Measurements from ENCODE around the gene PRKCE. TPM values are rescaled to one million over a fixed set of nuclear protein-coding genes. Genes with fewer than 3 reads are reported as not detected.

The PRKCE gene
- total and polyA plus RNA-seq, 2 donors (not counting 1 experiment from before 2014, with no cell fraction given), result 14.1 to 19.0 TPM

DNA sequence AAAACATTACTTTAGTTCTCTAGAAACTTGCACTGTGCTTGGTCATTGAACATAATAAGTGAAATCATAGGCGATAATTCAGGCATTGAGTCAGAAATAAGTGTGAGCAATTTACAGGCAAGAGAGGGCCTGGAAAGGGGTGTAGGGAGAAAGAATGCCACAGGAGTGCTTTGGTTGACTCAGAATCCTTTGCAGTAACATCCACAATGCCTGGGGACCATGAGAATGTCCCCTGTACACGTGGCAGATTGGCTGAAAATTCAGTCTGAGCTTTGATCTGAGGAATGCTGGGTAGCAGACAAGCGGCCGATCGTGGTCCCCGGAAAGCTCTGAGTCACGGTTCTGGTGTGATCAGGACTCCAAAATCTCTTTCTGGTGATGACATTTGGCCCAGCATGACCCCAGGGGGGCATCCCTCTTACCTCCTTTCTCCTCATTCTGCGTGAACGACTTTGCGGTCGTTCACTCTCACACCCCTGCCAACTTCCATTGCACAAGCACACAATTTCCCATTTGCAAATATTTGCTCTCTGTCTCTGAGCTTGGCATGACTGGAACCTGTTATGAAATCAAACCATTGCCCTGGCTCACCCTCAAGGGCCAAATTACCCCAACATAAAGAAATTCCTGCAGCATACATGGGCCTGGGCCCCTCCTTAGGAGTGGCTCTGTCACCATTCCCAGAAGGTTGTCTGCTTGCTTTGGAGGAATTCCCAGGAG, 340.7 kb downstream of the PRKCE start:
- H3K27ac ChIP-seq (ENCODE audit: insufficient read depth, low read length), result peak overlapping the region; percentile 28
- H3K36me3 ChIP-seq (ENCODE audit: control insufficient read depth, insufficient read depth, low read length), result no peaks in the 10 kb centered on the region
- TF ChIP-seq, protein P1, sequence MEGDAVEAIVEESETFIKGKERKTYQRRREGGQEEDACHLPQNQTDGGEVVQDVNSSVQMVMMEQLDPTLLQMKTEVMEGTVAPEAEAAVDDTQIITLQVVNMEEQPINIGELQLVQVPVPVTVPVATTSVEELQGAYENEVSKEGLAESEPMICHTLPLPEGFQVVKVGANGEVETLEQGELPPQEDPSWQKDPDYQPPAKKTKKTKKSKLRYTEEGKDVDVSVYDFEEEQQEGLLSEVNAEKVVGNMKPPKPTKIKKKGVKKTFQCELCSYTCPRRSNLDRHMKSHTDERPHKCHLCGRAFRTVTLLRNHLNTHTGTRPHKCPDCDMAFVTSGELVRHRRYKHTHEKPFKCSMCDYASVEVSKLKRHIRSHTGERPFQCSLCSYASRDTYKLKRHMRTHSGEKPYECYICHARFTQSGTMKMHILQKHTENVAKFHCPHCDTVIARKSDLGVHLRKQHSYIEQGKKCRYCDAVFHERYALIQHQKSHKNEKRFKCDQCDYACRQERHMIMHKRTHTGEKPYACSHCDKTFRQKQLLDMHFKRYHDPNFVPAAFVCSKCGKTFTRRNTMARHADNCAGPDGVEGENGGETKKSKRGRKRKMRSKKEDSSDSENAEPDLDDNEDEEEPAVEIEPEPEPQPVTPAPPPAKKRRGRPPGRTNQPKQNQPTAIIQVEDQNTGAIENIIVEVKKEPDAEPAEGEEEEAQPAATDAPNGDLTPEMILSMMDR (conservative IDR thresholded peaks at IDR 0.05 in 1 of 2, IDR thresholded peaks at IDR 0.05 in 1 of 2; ENCODE audit: low read depth in 1 of 2, low read length in 2 of 2), result no peak
- no peak for TF ChIP-seq EZH2 (IDR thresholded peaks at IDR 0.05; ENCODE audit: low read length, missing control alignments)
- no peaks in the 10 kb centered on the region for H3K27me3 ChIP-seq (ENCODE audit: control insufficient read depth, insufficient read depth, low read length)
- H2AFZ ChIP-seq (ENCODE audit: low read length), result no peak overlapping the region
- H3K4me1 ChIP-seq (ENCODE audit: control insufficient read depth, extremely low read depth, insufficient read depth, low read length), result peaks cover 10% of the 10 kb centered on the region
- H3K4me2 ChIP-seq (ENCODE audit: extremely low read depth, insufficient read depth, low read length), result no peak overlapping the region
- H3K9me3 ChIP-seq (ENCODE audit: control insufficient read depth, insufficient read depth, low read depth, low read length), result no peaks in the 10 kb centered on the region
- no peaks in the 10 kb centered on the region for H4K20me1 ChIP-seq (ENCODE audit: control insufficient read depth, extremely low read depth, insufficient read depth, low read length)
- no peak overlapping the region for H3K4me3 ChIP-seq (replicated peaks in 1 of 4; ENCODE audit: control extremely low read depth in 1 of 4, insufficient read depth in 1 of 4, low read depth in 3 of 4, low read length in 4 of 4)
- no peaks in the 10 kb centered on the region for H3K79me2 ChIP-seq (ENCODE audit: control insufficient read depth, insufficient read depth, low read length)
- H3K9ac ChIP-seq (ENCODE audit: insufficient read depth, low read length), result no peak overlapping the region
- peak; percentile 89 to 90 for DNase-seq (ENCODE audit: low read depth in 2 of 2)

DNA sequence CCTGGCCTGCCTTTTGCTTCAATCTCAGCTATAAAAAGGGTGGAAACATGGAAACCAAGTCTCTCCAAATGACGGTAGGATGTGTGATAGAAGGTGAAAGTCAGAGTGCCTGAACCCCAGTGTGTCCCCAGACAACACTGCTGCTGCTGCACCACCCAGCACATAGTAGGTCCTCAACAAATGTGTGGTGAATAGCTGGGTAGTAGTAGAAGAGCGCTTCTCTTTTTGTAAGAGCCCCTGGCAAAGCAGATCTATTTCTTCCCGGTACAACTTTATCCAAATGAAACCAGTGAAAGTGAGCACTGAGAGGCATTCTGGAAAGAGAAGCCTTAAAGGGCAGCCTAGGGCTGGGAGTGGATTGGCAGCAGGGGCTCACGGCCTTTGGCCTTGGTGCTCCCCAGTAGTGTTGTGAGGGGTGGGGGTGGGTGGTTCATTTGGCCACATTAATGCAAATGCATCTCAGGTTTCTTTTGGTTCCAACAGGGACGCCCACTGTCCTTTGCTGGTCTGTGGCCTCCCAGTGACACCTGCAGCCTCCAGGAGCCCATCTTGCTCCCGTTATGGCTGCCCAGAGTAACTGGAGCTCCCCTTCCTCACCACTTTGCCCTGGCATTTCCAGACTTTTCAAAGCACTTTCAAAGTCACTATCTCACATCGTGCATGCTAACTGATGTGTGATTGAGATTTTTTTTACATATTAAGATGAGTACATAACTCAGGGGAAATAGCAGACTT, 341.4 kb downstream of the PRKCE start:
- no peaks in the 10 kb centered on the region for H3K36me3 ChIP-seq (ENCODE audit: control insufficient read depth, insufficient read depth, low read length)
- H3K4me1 ChIP-seq (ENCODE audit: control insufficient read depth, extremely low read depth, insufficient read depth, low read length), result peaks cover 10% of the 10 kb centered on the region
- H4K20me1 ChIP-seq (ENCODE audit: control insufficient read depth, extremely low read depth, insufficient read depth, low read length), result no peaks in the 10 kb centered on the region
- H3K27me3 ChIP-seq (ENCODE audit: control insufficient read depth, insufficient read depth, low read length), result no peaks in the 10 kb centered on the region
- no peak overlapping the region for H3K4me3 ChIP-seq (replicated peaks in 1 of 4; ENCODE audit: control extremely low read depth in 1 of 4, insufficient read depth in 1 of 4, low read depth in 3 of 4, low read length in 4 of 4)
- no peak overlapping the region for H2AFZ ChIP-seq (ENCODE audit: low read length)
- H3K4me2 ChIP-seq (ENCODE audit: extremely low read depth, insufficient read depth, low read length), result no peak overlapping the region
- peak overlapping the region; percentile 28 for H3K27ac ChIP-seq (ENCODE audit: insufficient read depth, low read length)
- no peak for DNase-seq (ENCODE audit: low read depth in 2 of 2)
- no peak overlapping the region for H3K9ac ChIP-seq (ENCODE audit: insufficient read depth, low read length)
- no peaks in the 10 kb centered on the region for H3K9me3 ChIP-seq (ENCODE audit: control insufficient read depth, insufficient read depth, low read depth, low read length)
- TF ChIP-seq, protein P1 (conservative IDR thresholded peaks at IDR 0.05 in 1 of 2, IDR thresholded peaks at IDR 0.05 in 1 of 2; ENCODE audit: low read depth in 1 of 2, low read length in 2 of 2), result no peak
- TF ChIP-seq EZH2 (IDR thresholded peaks at IDR 0.05; ENCODE audit: low read length, missing control alignments), result no peak
- no peaks in the 10 kb centered on the region for H3K79me2 ChIP-seq (ENCODE audit: control insufficient read depth, insufficient read depth, low read length)

DNA sequence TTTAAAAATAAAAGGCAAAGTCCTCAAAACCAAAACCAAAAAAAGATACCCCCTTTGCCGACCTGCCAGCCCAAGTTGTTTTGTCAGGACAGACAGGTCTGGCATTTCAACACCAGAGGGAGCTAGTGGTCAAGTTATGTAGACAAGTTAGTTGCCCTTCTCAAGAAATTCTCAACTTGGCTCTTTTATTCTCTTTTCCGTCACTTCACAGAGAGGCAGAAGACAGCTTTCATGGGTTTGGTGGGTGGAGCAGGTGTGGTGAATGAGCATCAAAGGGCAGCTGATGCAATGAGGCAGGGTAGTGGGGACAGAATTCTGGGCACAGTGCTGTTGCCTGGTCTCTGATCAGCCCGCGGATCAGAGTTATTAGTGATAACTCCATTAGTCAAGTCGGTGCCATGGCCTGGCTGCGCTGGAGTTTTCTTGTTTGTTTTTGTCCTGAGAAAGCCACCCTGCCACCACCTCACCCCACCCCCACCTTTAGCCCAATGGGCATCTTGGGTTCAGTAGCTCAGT, 342.1 kb downstream of the PRKCE start:
- no peaks in the 10 kb centered on the region for H3K27me3 ChIP-seq (ENCODE audit: control insufficient read depth, insufficient read depth, low read length)
- TF ChIP-seq, protein P1 (conservative IDR thresholded peaks at IDR 0.05 in 1 of 2, IDR thresholded peaks at IDR 0.05 in 1 of 2; ENCODE audit: low read depth in 1 of 2, low read length in 2 of 2), result peak; percentile 71 to 79
- no peak for TF ChIP-seq EZH2 (IDR thresholded peaks at IDR 0.05; ENCODE audit: low read length, missing control alignments)
- H4K20me1 ChIP-seq (ENCODE audit: control insufficient read depth, extremely low read depth, insufficient read depth, low read length), result no peaks in the 10 kb centered on the region
- no peaks in the 10 kb centered on the region for H3K36me3 ChIP-seq (ENCODE audit: control insufficient read depth, insufficient read depth, low read length)
- H3K4me3 ChIP-seq (replicated peaks in 1 of 4; ENCODE audit: control extremely low read depth in 1 of 4, insufficient read depth in 1 of 4, low read depth in 3 of 4, low read length in 4 of 4), result no peak overlapping the region
- peak overlapping the region; percentile 28 for H3K27ac ChIP-seq (ENCODE audit: insufficient read depth, low read length)
- DNase-seq (ENCODE audit: low read depth in 2 of 2), result peak; percentile 72 to 92
- H3K79me2 ChIP-seq (ENCODE audit: control insufficient read depth, insufficient read depth, low read length), result no peaks in the 10 kb centered on the region
- peak overlapping the region; percentile 30 for H2AFZ ChIP-seq (ENCODE audit: low read length)
- peaks cover 10% of the 10 kb centered on the region for H3K4me1 ChIP-seq (ENCODE audit: control insufficient read depth, extremely low read depth, insufficient read depth, low read length)
- H3K9ac ChIP-seq (ENCODE audit: insufficient read depth, low read length), result no peak overlapping the region
- H3K9me3 ChIP-seq (ENCODE audit: control insufficient read depth, insufficient read depth, low read depth, low read length), result no peaks in the 10 kb centered on the region
- H3K4me2 ChIP-seq (ENCODE audit: extremely low read depth, insufficient read depth, low read length), result peak overlapping the region; percentile 27

Data from fibroblast of lung (primary cell).